Measurements from ENCODE around the gene PTPRF.

Gene PTPRF

DNA sequence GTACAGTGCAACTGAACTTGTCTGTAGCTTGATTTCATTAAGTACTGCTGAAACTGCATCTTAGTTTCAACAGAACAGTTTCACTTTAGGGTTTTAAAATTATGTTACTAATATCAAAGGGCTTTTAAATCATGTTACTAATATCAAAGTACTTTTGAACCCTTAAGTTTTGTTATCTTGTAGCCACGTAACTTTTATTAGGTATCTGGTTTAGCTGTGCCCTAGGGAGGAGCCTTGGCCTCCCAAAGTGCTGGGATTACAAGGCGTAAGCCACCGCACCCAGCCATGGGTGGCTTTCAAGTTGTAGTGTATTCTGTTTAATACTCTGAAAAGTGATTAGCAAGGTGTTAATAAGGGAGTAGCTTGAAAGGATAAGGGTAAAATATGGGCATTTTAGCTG lies 121.2 kb downstream of the PTPRF start:
- Mint-ChIP-seq H3K4me3 (peak overlapping the region; percentile 93), H3K27ac (peak overlapping the region; percentile 59), H3K27me3 (no peaks in the 10 kb centered on the region), H3K36me3 (peaks cover 7% of the 10 kb centered on the region), H3K9me3 (no peaks in the 10 kb centered on the region), H3K4me1 (peaks cover 33% of the 10 kb centered on the region)

DNA sequence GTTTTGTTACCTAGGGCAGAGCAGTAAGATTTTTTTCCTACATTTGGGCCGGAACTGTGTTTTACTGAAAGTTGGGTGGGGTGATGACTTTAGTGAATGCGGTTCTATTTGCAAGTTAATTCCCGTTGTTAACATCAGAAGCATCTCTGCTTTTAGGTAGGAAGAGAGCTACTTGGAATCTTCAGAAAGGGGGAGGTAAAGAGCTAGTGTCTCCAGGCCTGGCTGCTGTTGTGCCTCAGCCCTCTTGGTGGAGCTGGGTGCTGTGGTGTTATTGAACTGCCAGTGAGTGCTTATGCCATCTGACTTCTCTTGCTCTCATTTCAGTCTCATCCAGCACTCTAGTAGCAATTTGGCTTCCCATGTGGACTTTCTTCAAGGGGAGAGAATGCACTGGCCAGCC lies 122.7 kb downstream of the PTPRF start:
- Mint-ChIP-seq H3K9me3 (no peaks in the 10 kb centered on the region), H3K27ac (no peak overlapping the region), H3K4me3 (no peak overlapping the region), H3K27me3 (no peaks in the 10 kb centered on the region), H3K36me3 (peaks cover 7% of the 10 kb centered on the region), H3K4me1 (peaks cover 33% of the 10 kb centered on the region)

DNA sequence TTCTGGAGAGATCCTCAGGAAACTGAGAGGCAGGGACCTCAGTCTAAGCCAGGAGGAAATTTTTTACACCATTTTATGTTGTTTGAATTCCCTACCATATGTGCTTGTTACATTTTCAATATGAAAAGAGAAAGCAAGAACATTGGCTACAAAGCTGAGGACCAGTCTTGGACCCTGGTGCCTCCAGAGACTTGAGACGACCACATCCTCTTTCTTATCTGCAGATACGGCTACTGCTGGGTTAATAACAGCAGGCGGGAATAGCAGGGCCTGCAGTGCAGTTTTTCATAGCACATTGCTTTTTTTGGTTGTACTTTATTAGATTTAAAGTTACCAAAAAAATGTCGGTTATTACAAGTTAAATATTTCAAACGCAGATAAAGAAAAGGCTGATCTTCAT lies 123.2 kb downstream of the PTPRF start:
- Mint-ChIP-seq H3K4me3 (no peak overlapping the region), H3K36me3 (peaks cover 7% of the 10 kb centered on the region), H3K4me1 (peaks cover 33% of the 10 kb centered on the region), H3K9me3 (no peaks in the 10 kb centered on the region), H3K27ac (no peak overlapping the region), H3K27me3 (no peaks in the 10 kb centered on the region)

DNA sequence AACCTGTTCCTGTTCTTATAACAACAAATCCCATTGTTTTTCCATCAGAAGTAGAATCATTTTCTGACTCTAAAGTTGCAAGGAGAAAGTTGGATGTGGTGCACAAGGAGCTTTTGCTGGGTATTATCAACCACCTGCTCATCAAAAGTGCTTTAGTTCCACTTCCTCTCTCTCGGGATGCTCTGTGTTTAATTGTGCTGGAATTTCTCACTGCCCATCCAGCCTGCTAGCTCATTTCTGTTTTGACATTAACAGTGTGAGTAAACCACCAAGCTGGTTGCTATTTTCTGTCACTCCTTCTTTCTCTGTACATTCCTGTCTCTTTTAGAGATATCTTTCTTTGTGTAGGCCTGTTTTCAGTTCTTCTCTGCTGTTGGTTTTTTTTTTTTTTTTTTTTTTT lies 125.3 kb downstream of the PTPRF start:
- Mint-ChIP-seq H3K36me3 (peaks cover 13% of the 10 kb centered on the region), H3K4me3 (no peak overlapping the region), H3K4me1 (peaks cover 30% of the 10 kb centered on the region), H3K27me3 (no peaks in the 10 kb centered on the region), H3K27ac (no peak overlapping the region), H3K9me3 (no peaks in the 10 kb centered on the region)

DNA sequence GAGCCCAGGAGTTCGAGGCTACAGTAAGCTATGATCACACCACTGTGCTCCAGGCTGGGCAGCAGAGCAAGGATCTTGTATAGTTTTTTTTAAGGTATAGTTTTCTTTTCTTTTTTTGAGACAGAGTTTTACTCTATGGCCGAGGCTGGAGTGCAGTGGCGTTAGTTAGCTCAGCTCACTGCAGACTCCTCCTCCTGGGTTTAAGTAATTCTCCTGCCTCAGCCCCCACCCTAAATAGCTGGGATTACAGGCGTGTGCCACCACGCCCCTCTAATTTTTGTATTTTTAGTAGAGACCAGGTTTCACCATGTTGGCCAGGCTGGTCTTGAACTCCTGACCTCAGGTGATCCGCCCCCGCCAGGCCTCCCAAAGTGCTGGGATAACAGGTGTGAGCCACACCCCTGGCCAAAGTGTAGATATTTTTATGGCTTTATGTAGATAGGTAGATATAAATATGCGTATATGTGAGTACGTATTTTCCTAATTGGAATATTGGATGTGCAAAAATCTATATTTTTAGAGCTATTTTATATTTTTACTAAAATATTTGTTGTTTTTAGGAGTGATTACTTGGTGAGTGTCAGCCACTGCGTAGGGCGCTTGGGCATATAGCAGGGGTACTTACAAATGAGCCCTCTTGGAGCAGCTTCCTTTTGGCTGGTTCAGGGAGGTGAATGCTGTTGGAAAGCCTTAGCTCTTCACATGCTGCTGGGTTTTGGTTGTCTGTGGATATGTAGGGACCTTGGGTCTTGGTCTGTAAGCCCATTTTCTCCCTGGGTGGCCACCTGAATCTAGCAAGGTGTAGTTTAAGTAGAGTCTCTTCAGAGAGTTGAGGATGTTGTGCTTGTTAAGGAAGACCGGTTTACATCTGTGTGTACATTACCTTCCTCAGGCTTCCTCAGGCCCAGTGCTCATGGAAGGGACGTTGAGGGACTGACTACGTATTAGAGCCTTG lies 128.8 kb downstream of the PTPRF start:
- H3K27ac Mint-ChIP-seq: no peak overlapping the region
- H3K27me3 Mint-ChIP-seq: no peaks in the 10 kb centered on the region
- H3K4me1 Mint-ChIP-seq: peaks cover 11% of the 10 kb centered on the region
- H3K36me3 Mint-ChIP-seq: peaks cover 15% of the 10 kb centered on the region
- no peak overlapping the region for H3K4me3 Mint-ChIP-seq
- H3K9me3 Mint-ChIP-seq: no peaks in the 10 kb centered on the region

DNA sequence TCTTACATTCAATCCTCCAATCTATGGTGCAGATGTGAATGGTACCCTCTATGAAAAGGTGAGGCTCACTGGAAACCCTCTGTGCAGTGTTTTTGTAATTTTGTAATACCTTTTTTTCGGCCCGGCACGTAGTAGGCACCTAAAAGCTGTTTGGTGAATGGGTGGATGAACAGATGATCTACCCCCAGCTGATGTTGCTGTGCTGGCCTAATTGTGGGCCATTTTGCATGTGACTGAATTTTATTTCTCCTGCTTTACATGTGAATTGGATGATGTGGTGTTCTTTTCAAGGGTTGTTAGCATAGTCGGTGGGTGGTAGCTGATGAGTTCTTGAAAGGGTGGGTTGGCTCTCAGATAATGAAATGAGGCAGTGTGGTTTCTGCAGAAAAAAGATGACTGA lies 129.7 kb downstream of the PTPRF start:
- no peaks in the 10 kb centered on the region for H3K9me3 Mint-ChIP-seq
- H3K4me3 Mint-ChIP-seq: no peak overlapping the region
- H3K27ac Mint-ChIP-seq: no peak overlapping the region

DNA sequence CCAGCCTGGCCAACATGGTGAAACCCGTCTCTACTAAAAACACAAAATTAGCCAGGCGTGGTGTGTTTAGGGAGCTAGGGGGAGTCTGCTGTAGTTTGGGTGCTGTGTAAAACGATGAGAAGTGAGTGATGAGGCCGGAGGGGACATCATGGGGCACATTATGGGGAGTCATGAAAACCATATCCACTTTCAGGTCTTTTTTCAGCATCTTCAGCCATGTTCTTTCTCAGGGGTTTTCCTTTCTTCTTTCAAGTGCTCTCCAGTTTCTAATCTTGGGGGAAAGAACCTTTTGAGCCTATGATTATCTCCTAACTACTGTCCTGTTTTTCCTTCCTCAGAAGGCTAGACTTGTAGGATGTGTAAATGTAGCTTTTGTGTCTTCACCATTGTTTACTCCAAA lies 133.7 kb downstream of the PTPRF start:
- no peak overlapping the region for H3K27ac Mint-ChIP-seq
- peaks cover 29% of the 10 kb centered on the region for H3K36me3 Mint-ChIP-seq
- H3K9me3 Mint-ChIP-seq: no peaks in the 10 kb centered on the region
- no peak overlapping the region for H3K4me3 Mint-ChIP-seq
- peaks cover 16% of the 10 kb centered on the region for H3K4me1 Mint-ChIP-seq
- H3K27me3 Mint-ChIP-seq: no peaks in the 10 kb centered on the region

More for the DNA sequence above, 129.7 kb downstream of the PTPRF start:
- Mint-ChIP-seq H3K36me3 (peaks cover 18% of the 10 kb centered on the region), H3K27me3 (no peaks in the 10 kb centered on the region), H3K4me1 (peaks cover 13% of the 10 kb centered on the region)

DNA sequence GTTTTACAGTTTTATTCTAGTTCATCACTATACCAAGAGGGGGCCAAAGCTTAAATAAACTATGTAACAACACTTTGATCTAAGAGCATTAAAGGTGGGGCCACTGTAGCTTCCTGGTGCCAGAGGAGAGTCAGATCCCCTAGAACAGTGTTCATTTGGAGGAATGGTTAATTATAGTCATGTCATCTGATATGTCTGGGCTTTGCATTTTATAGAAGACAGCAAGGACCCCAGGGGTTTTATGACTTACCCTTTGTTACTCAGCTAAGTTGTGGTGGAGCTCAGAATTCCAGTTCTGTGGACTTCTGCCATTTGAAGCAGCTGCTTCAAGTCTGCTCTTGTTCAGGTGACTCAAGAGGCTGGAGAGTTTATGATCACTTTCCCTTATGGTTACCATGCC lies 135.9 kb downstream of the PTPRF start:
- H3K4me3 Mint-ChIP-seq: no peak overlapping the region
- H3K4me1 Mint-ChIP-seq: peaks cover 12% of the 10 kb centered on the region
- no peaks in the 10 kb centered on the region for H3K27me3 Mint-ChIP-seq
- no peaks in the 10 kb centered on the region for H3K9me3 Mint-ChIP-seq
- peaks cover 26% of the 10 kb centered on the region for H3K36me3 Mint-ChIP-seq
- no peak overlapping the region for H3K27ac Mint-ChIP-seq

DNA sequence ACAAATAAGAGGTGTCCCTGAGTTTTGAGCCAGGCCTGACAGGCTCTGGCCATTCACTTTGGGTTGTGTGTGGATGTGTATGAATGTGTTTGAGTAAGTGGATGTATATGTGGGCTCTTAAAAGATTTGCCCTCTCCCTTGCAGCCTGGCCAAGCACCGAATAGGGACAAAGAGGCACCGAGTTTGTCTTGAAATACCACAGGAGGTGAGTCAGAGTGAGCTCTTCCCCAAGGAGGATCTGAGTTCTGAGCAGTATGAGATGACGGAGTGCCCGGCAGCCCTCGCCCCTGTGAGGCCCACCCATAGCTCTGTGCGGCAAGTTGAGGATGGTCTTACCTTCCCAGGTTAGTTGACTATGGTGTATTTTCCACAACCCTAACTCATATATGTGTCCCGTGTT lies 138.3 kb downstream of the PTPRF start:
- Mint-ChIP-seq H3K27ac (no peak overlapping the region), H3K9me3 (no peaks in the 10 kb centered on the region), H3K4me1 (peaks cover 8% of the 10 kb centered on the region), H3K4me3 (no peak overlapping the region), H3K27me3 (no peaks in the 10 kb centered on the region), H3K36me3 (peaks cover 30% of the 10 kb centered on the region)

DNA sequence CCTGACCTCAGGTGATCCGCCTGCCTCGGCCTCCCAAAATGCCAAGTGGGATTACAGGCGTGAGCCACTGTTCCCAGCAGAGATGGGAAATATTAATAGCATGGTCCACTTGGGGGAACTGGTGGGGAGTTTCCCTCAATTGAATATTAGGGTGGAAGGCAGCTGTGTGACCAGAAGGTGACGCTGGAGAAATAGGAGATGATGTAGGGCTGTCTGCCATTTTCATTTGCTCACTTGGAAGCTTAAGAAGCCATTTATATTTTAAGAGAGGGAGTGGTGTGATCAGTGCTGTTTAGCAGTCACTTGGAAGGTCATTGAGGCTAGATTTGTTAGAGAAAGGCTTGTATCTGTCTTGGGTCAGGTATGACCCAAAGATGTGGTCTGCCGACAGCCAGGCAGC lies 139.2 kb downstream of the PTPRF start:
- H3K4me3 Mint-ChIP-seq: no peak overlapping the region
- H3K27ac Mint-ChIP-seq: no peak overlapping the region
- no peaks in the 10 kb centered on the region for H3K27me3 Mint-ChIP-seq
- H3K4me1 Mint-ChIP-seq: peaks cover 4% of the 10 kb centered on the region
- peaks cover 26% of the 10 kb centered on the region for H3K36me3 Mint-ChIP-seq
- no peaks in the 10 kb centered on the region for H3K9me3 Mint-ChIP-seq

DNA sequence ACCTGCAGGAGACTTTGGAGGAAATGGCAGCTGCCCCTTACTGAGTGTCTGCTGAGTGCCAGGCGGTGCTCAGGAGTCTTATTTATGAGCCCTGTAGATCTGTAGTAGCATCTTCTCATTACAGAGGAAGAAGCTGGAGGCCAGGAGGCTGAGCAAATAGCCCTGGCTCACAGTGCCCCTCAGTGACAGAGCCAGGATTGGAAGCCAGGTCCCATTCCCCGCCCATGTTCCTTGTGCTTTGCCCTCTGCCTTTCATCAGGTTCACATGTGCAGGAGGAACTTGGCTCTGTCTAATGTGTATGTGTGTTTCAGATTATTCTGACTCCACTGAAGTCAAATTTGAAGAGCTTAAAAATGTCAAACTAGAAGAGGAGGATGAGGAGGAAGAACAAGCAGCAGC lies 140.5 kb downstream of the PTPRF start:
- Mint-ChIP-seq H3K4me1 (peaks cover 8% of the 10 kb centered on the region), H3K27ac (no peak overlapping the region), H3K9me3 (no peaks in the 10 kb centered on the region), H3K36me3 (peaks cover 29% of the 10 kb centered on the region), H3K27me3 (no peaks in the 10 kb centered on the region), H3K4me3 (no peak overlapping the region)

DNA sequence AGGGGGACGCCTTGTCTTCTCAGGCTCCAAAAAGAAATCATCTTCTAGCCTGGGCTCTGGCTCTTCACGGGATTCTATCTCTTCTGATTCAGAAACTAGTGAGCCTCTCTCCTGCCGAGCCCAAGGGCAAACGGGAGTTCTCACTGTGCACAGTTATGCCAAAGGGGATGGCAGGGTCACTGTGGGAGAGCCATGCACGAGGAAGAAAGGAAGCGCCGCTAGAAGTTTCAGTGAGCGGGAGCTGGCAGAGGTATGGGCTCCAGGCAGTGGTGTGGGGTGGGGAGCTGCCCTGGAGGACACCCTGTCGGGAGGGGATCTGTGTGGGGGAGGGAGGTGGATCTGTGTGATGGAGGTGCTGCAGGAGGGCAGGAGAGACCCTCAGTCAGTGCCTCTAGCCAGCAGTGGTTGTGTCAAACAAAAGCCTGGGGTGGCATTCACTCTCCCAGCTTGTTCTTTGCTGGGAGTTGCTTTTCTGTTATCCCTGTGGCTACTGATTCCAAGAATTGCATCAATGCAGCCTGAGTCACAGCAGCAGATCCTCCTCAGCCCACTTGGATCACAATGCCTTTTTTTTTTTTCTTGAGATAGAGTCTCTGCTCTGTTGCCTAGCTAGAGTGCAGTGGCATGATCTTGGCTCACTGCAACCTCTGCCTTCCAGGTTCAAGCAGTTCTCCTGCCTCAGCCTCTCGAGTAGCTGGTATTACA lies 141.1 kb downstream of the PTPRF start:
- Mint-ChIP-seq H3K9me3 (no peaks in the 10 kb centered on the region), H3K27ac (no peak overlapping the region), H3K36me3 (peaks cover 29% of the 10 kb centered on the region), H3K27me3 (no peaks in the 10 kb centered on the region), H3K4me1 (peaks cover 8% of the 10 kb centered on the region), H3K4me3 (no peak overlapping the region)

DNA sequence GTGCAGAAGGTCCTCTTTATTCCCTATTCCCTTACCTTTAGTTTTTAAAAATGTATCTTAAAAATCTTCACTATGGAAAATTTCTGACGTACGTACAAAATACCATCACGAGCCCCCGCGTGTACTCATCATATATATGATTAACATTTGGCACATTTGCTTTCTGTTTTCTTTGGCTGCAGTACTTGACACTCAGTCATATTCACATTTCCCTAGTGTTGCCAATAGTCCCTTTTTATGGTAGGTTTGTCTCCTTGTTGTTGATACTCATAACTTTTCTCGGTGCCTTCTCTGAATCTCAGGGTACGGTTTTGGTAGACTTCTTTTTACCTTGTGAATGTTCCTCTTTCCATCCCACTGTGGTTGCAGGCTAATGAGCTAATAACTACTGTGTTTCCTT lies 142.6 kb downstream of the PTPRF start:
- H3K9me3 Mint-ChIP-seq: no peaks in the 10 kb centered on the region
- peaks cover 18% of the 10 kb centered on the region for H3K4me1 Mint-ChIP-seq
- H3K36me3 Mint-ChIP-seq: peaks cover 26% of the 10 kb centered on the region
- H3K27me3 Mint-ChIP-seq: no peaks in the 10 kb centered on the region
- H3K27ac Mint-ChIP-seq: no peak overlapping the region
- no peak overlapping the region for H3K4me3 Mint-ChIP-seq

Data from activated naive CD4-positive, alpha-beta T cell treated with anti-CD3 and anti-CD28 coated beads, Interleukin-2, amount 50 U/mL, for 24 hours (primary cell).